ENCODE results near the gene TOR2A. TPM values are rescaled to one million over a fixed set of nuclear protein-coding genes. Genes with fewer than 3 reads are reported as not detected.

TOR2A gene
- polyA plus RNA-seq, 1 experiment = 4.9 TPM

DNA sequence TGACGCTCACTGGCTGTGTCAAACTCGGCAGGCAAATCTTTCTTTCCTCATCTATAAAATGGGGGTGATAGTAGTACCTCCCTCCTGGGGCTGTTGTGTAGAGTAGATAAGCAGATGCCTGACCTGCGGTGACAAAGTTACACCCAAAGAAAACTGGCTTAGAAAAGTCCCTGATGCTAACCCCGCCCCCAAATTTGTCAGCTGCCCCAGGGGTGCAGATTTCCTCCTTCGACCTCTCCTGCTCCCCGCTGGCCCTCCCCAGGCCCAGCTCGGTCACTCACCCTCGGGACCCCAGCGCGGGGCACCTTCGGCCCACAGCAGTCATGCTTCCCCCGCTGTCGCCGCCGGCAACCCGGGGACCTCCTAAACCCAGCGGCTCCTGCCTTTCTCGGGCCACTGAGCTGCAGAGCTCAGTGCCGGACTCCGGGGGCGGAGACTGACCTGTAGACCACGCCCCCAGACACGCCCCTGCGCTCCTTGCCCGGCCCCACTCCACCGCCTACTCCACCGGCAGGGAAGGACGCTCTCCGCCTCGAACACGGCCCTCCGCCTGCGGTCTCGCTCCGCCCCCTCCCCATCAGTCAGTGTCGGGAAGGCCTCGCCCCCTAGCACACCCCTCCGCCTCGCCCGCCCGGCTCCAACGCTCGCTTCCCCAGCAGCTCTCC is 35.9 kb upstream of the TOR2A start:
- DNase-seq (ENCODE audit: low read depth, low spot score) = peak; percentile 92
- Histone ChIP-seq H3K9me3 (ENCODE audit: control insufficient read depth, insufficient read depth, low read length) (no peaks in the 10 kb centered on the region), H3K27me3 (ENCODE audit: control insufficient read depth, insufficient read depth, low read length) (no peaks in the 10 kb centered on the region), H3K27ac (ENCODE audit: low read depth, low read length) (no peak overlapping the region), H3K4me3 (ENCODE audit: low read depth, low read length) (peak overlapping the region; percentile 53)
- TF ChIP-seq, protein P1, sequence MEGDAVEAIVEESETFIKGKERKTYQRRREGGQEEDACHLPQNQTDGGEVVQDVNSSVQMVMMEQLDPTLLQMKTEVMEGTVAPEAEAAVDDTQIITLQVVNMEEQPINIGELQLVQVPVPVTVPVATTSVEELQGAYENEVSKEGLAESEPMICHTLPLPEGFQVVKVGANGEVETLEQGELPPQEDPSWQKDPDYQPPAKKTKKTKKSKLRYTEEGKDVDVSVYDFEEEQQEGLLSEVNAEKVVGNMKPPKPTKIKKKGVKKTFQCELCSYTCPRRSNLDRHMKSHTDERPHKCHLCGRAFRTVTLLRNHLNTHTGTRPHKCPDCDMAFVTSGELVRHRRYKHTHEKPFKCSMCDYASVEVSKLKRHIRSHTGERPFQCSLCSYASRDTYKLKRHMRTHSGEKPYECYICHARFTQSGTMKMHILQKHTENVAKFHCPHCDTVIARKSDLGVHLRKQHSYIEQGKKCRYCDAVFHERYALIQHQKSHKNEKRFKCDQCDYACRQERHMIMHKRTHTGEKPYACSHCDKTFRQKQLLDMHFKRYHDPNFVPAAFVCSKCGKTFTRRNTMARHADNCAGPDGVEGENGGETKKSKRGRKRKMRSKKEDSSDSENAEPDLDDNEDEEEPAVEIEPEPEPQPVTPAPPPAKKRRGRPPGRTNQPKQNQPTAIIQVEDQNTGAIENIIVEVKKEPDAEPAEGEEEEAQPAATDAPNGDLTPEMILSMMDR (IDR thresholded peaks at IDR 0.05; ENCODE audit: low read depth, low read length) = no peak
- CTCF ChIA-PET = interaction anchor here (1.2 to 5.3 kb wide), 3 partner anchors 13 to 150 kb away, joined by 3 to 24 read pairs (median 13); partner anchors contain the start of gene TOR2A
- POLR2A ChIA-PET = interaction anchor here (0.5 to 1.4 kb wide), 7 partner anchors 15 to 163 kb away, joined by 3 to 8 read pairs (median 4); partner anchors contain the start of genes CDK9 and FPGS

DNA sequence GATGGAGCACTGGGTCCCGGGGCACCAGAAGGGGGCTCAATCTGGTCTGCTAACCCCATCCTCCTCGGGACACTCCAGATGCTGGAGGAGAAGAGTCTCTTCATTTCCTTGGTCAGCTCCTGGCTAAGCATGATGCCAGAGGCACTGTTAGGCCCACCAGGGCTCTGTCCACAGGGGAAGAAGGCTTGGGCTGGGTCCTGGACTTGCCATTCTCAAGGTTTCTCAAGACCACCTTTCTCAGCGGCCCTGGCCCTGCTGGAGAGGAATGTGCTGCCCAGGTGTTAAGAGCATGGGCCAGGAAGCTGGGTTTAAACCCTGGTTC is 35.5 kb upstream of the TOR2A start:
- TF ChIP-seq, protein P1 (IDR thresholded peaks at IDR 0.05; ENCODE audit: low read depth, low read length) = no peak
- no peaks in the 10 kb centered on the region for H3K9me3 ChIP-seq (ENCODE audit: control insufficient read depth, insufficient read depth, low read length)
- H3K27me3 ChIP-seq (ENCODE audit: control insufficient read depth, insufficient read depth, low read length) = no peaks in the 10 kb centered on the region
- no peak overlapping the region; the same call in 1 of the 2 replicates for H3K4me3 ChIP-seq (ENCODE audit: low read depth, low read length)
- DNase-seq (ENCODE audit: low read depth, low spot score) = no peak
- ChIA-PET CTCF (interaction anchor here (1.2 to 5.3 kb wide), 3 partner anchors 14 to 150 kb away, joined by 3 to 24 read pairs (median 13); partner anchors contain the start of gene TOR2A), POLR2A (interaction anchor here (1.0 to 1.4 kb wide), 4 partner anchors 15 to 42 kb away, joined by 3 to 8 read pairs (median 4); partner anchors contain the start of genes CDK9 and FPGS)
- no peak overlapping the region for H3K27ac ChIP-seq (ENCODE audit: low read depth, low read length)

DNA sequence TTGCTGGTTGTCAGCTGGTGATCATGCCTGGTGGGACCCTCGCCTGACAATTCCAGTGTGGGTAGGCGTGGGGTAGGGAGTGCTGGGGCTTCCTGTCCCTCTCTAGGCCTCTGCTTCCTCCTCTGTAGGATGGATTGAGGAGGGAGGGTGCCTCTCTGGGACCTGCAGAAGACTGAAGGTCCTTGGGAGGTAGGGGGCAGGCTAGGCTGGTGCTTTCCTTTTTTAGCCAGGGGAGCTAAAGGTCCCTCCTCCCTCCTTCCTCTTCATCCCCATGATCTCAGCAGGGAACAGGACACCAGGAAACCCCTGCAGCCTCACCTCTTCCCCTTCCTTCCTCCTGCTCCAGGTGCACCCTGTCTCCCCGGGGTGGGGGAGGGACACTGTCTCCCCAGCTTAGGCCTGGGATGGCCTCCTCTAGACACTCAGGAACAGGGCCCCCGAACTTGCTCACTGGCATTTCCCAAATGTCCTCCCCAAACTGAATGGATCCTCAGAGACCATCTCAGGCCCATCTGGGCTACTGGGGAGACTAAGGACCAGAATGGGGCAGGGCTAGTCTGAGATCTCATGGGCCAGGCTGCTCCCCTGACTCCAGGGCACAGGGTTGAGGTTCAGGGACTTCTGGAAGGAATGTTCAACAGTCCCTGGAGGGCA is 35.0 kb upstream of the TOR2A start:
- POLR2A ChIA-PET = interaction anchor here (1.4 kb wide), 1 partner anchor 24 kb away, joined by 4 read pairs; no protein-coding TSS in a partner anchor
- CTCF ChIA-PET = interaction anchor here (0.6 to 5.3 kb wide), 3 partner anchors 14 to 317 kb away, joined by 5 to 24 read pairs (median 13); partner anchors contain the start of gene TOR2A

DNA sequence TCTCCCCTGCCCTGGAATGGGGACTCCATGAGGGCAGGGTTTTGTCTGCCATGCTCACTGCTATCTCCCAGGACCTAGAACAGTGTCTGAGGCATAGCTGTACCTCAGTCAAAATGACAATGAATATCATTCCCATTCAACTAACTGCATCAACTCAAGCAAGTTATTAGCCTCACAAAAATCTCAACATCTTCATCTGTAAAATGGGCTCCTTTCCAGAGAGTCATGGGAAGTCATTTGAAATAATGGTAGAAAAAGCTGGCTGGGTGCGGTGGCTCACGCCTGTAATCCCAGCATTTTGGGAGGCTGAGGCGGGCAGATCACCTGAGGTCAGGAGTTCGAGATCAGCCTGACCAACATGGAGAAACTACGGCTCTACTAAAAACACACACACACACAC is 34.0 kb upstream of the TOR2A start:
- no peak for DNase-seq (ENCODE audit: low read depth, low spot score)
- CTCF ChIA-PET = interaction anchor here (5.3 kb wide), 1 partner anchor 34 kb away, joined by 24 read pairs; the partner anchor contains the start of gene TOR2A

More for the DNA sequence above, 35.0 kb upstream of the TOR2A start:
- Histone ChIP-seq H3K27ac (ENCODE audit: low read depth, low read length) (no peak overlapping the region), H3K4me3 (ENCODE audit: low read depth, low read length) (no peak overlapping the region), H3K27me3 (ENCODE audit: control insufficient read depth, insufficient read depth, low read length) (peaks cover under 1% of the 10 kb centered on the region), H3K9me3 (ENCODE audit: control insufficient read depth, insufficient read depth, low read length) (no peaks in the 10 kb centered on the region)
- DNase-seq (ENCODE audit: low read depth, low spot score) = no peak
- TF ChIP-seq, protein P1 (IDR thresholded peaks at IDR 0.05; ENCODE audit: low read depth, low read length) = no peak

More for the DNA sequence above, 34.0 kb upstream of the TOR2A start:
- POLR2A ChIA-PET = no interaction called here
- TF ChIP-seq, protein P1 (IDR thresholded peaks at IDR 0.05; ENCODE audit: low read depth, low read length) = no peak
- H3K4me3 ChIP-seq (ENCODE audit: low read depth, low read length) = no peak overlapping the region
- no peaks in the 10 kb centered on the region for H3K9me3 ChIP-seq (ENCODE audit: control insufficient read depth, insufficient read depth, low read length)
- no peak overlapping the region for H3K27ac ChIP-seq (ENCODE audit: low read depth, low read length)
- H3K27me3 ChIP-seq (ENCODE audit: control insufficient read depth, insufficient read depth, low read length) = peaks cover 2% of the 10 kb centered on the region

All from AG04450 (cell line).